ENCODE measurements around the gene ADORA3.

GRCh38 chr1:111490220-111490619, 13.2 kb downstream of the ADORA3 start:
- TF ChIP-seq CTCF (IDR thresholded peaks at IDR 0.05) (no peak), POLR2A (IDR thresholded peaks at IDR 0.05) (no peak)
